EL (cell line): Measurements from ENCODE around the gene WWP2.
A peak's percentile ranks its signal among the peaks of the same experiment; 100 is the strongest.
"Not testable (repeated sequence)": the region's sequence is repeated elsewhere in the genome, so short reads cannot be mapped to it uniquely, and the experiment has no call there.

Experiments used
- DNase-seq: peaks from one replicate; pipeline ENCODE4 v3.0.0-alpha.2; 2016

WWP2 gene

DNA sequence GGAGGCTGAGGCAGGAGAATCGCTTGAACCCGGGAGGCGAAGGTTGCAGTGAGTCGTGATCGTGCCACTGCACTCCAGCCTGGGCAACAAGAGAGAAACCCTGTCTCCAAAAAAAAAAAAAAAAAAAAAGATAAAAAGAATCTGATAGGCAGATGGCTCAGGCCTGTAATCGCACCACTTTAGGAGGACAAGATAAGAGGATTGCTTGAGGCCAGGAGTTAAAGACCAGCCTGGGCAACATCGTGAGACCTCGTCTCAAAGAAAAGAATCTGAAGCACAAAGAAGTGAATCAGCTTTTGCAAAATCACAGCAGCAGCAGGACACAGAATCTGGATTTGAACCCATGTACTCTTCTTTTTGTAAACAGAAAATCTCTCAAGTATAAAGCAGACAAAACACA is 15.0 kb upstream of the WWP2 start:
- DNase-seq, result no peak

DNA sequence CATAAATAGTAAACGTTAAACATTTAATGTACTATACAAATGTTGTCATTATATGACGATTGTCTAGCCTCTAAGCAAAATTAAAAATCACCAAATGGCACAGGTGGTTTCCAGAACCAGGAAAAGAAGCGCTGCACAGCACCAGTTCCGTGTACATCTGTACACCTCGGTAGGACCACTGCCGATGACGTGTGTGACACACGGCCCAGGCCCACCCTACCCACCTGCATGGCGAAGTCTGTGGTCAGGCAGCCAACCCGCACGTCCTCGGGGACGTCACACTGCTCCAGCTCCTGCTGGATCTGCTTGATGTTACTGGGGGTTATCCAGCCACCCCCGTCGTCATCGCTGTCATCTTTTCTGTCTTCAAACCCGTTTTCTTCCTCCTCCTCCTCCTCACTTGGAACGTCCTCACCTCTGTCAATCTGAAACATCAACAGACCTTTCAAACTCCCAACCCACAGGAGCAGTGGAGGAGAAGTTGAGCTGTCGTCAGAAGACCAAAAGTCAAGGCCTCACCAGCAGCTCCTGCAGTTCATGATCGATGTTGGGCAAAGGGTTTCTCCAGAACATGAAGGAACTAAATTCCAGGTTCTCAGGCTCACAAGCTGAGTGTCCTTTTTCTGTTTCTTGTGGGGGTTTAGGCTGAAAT is 13.3 kb upstream of the WWP2 start:
- DNase-seq, result no peak

DNA sequence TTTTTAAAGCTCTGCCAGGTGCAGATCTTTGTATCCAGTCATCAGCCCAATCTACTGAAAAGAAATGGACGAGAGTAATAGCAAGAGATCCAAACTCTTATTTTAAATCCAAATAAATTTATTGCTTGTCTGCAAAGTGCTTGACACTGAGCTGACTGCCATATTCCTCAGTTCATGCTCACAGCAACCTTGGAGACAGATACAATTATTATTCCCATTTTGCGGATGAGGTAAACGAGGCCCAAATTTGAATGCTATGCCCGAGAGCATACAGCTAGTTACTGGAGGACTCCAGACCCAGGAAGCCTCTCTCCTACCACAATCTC is 8.0 kb upstream of the WWP2 start:
- DNase-seq, result no peak

DNA sequence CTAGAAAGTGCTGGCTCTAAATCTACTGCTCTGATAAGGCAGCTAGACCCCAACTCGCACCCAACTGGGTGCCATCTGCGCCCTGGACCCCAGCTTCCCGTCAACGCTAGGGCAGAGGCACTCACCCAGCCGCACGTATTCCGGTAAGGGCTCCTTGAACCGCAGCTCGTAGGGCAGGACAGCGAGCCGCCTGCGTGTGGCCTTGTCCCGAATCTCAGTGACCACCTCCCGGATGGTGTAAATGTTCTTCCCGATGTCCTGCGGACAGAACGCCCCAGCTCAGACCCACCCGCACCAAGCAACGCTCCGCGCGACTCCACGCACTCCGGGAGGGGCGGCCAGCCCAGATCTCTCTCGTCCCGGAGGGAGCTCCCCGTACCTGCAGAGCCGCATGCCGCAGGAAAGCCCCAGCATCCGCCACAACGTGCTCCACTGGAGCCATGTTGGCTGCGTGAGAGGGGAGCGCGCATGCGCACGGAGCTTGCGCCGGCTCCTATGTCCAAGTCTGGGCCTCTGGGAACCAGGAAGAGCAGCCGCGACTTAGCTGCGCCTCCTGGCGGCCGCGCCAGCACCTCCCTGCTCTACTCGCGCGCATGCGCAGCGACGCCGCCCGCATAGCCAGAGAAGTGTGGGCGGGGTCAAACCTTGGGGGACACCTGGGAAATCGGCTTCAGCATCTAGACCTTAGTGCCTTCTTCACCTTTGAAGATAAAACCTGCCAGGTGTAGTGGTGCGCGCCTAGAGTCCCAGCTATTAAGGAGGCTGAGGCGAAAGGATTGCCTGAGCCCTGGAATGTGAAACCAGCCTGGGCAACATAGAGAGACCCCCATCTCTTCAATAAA is 7.4 kb upstream of the WWP2 start, which contains the start of gene NOB1:
NOB1 (minus strand) TSS at position 458 of the 842 bp plus-strand sequence; CDS start at position 442, 16 bp downstream.
- peak; percentile 95 for DNase-seq

DNA sequence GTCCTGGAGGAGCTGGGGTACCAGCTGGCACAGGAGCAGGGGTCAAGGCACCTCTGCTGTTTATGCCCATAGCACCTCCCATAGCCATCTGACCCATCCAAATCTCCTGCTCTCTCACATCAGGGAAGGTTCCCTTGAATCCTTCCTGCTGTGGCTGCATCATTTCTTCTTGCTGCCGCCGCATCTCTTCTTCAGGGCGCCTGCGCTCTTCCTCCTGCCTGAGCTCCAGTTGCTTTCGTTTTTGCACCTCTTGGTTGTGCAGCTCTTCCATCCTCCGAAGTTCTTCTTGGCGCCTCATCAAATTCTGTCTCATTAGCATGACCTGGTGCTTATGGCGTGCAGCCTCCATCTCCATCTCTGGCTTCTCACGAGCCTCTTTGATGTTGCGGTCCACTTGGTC is 5.4 kb upstream of the WWP2 start:
- DNase-seq, result no peak

DNA sequence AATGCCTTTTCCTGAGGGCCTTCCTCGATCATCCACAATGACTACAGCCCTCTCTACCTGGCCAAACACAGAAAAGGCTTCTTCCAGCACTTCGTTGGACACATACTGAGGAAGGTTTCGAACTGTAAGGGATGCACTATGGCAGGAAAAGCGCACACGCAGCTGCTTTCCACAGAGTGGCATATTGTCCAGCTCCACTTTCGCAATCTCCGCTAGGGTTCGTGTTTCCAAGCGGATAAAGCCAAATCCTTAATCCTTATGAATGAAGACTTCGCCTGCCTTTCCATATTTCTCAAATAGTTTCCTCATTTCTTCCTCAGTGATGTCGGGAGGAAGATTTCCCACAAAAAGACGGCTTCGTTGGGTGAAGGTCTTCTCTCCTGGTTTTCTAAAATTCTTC is 4.8 kb upstream of the WWP2 start:
- DNase-seq, result not testable (repeated sequence)

DNA sequence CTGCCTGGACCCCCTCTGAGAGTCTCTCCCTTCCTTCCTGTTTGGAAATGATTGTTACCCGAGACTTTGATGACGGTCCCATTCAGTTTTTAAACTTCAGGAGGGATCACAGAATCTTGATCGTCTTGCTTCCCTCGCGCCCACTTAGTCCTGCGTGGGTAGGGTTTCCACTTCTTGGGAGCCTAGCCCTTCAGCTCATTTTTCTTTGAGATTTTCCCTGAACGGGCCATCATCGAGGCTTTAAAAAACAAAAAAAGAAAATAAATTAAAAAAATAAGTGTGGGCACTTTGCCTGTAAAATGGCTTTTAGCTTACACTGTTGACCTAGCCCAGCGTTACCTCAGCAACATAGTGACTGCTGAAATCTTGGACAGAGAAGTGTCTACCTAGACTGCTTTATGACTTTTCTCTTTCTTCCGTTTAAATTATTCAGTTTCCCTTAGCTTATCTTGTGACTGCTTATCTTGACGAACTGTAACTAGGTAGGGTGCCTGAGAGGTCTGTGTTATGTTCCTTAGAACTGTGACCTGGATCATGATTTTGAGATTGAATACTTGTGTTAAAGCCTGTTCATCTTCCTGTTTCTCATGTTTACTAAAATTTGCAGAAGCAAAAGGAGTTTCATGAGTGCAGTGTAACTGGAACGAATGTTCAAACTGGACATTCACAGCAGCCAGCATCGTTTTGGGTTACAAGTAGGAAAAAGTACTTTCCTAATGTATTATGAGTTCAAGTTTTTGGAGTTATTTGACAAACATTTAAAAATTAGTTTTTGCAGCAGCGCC is 874 bp downstream of the WWP2 start:
- peak; percentile 32 for DNase-seq

DNA sequence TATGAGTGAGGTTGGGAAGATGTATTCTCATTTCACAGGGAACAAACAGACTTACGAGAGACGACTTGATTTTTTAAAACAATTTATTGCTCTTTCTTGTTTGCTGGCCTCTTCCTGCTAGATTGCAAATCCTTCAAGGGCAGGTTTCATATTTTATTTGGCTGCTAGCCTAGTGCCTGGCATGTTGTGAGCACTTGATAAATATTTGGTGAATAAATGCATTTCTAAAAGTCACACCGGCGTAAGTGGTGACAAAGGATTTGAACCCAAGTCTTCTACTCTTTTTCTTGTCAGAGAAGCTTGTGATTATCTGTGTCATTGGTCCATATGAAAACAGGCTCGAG is 1.4 kb downstream of the WWP2 start:
- no peak for DNase-seq

DNA sequence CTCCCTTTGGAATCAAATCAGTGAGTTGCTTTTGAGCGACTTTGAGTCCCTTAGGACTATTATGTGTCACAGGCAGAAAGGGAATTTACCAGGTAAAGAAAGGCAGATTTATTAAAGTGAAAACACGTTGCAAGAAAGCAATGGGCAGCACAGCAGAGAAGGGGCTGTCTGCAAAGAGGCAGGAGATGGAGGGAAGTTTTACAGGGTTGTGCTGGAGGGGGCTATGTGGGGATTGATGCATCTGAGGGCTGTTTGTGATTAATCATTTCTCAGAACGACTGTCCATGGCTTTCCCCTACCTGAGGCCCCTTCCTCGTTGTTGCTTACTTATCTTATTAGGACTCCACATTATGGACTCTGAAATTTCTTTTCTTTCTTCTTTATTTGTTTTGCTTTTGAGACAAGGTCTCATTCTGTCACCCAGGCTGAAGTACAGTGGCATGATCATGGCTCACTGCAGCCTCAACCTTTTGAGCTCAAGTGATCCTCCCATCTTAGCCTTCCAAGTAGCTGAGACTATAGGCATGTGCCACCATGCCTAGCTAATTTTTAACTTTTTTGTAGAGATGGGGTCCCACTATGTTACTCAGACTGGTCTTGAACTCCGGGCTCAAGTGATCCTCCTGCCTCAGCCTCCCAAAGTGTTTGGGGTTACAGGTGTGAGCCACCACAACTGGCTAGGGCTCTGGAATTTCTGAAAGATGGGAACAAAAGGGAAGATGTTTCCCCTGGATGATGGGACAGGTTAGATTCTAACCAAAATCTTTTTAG is 5.5 kb downstream of the WWP2 start:
- DNase-seq, result no peak

DNA sequence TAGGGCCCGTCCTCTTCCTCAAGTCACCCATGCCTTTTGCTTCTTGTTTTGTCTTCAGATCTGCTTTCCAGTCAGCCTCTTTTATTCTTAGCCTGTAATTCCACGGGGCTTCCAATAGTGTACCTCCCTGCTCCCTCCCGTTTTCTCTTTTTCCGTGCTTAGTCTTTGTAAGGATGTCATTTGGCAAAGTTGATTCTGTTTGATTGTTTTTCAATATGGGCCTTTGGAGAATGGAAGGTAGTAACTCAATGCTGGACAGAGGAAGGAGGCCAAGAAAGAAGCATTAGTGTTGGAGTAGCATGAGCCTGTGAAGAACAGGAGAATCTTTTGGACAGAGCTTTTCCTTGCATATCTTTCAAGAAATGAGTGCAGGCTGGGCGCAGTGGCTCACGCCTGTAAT is 6.5 kb downstream of the WWP2 start:
- DNase-seq, result no peak

DNA sequence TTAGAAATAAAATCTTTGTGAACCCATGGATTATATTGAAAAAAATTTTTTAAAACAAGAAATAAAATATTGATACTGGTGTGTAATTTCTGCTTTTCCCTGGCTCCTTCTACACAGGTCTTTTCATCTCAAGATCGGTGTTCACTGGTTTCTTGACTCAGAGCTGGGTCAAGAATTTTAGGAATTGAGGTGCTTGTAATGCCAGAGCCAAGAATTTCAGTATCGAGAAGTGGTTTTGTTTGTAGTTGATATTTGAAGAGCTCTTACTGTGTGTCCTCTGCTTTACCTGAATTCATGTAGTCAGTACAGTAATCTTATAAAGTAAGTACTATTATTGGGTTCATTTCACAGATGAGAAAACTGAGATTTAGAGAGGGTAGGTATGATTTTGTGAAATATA is 7.3 kb downstream of the WWP2 start:
- DNase-seq, result no peak

DNA sequence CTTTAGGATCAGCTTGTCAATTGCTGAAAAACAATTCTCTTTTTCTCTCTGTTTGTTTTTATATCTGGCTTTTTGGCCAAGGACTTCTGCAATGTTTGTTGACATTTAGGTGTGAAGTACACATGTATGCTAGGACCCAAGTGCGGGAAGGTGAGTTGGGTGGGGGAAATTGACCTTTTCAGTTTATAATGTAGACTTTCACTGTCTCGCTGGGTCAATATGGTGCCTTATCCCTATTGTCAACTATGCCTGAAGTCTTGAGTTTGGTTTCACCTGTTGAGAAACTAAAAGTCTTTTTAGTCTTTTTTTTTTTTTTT is 9.5 kb downstream of the WWP2 start:
- no peak for DNase-seq

DNA sequence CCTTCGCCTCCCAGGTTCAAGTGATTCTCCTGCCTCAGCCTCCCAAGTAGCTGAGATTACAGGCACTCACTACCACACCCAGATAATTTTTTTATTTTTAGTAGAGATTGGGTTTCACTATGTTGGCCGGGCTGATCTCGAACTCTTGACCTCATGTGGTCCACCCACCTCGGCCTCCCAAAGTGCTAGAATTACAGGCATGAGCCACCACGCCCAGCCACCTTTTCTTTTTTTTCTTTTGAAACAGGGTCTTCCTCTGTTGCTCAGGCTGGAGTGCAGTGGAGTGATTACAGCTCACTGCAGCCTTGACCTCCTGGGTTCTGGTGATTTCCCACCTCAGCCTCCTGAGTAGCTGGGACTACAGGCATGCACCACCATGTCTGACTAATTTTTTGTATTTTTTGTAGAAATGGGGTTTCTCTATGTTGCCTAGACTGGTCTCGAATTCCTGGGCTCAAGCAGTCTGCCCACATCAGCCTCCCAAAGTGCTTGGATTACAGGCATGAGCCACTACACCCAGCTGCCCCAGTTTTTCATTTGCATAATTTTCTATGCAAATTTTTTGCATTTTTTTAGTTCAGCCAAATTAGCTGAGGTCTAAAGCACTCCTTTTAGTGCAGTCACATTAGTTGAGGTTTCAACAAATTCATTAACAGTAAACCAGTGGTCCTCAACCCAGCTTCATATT is 11.3 kb downstream of the WWP2 start:
- no peak for DNase-seq

DNA sequence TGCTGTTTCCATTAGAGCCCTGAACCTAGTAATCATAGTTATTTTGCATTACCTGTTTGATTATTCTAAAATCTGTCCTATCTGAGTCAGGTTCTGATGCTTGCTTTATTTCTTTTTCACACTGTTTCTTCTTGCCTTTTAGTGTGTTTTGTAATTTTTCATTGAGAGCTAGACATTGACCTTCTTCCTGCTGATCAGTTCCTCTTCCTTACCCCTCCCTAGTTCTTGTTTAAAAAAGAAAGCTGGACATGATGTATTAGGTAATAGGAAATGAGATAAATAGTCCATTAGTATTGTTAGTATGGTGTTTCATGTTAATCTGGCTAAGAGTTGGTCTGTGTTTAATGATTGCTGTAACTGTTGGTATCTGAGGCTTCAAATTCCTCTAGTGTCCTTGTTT is 13.4 kb downstream of the WWP2 start:
- no peak for DNase-seq

DNA sequence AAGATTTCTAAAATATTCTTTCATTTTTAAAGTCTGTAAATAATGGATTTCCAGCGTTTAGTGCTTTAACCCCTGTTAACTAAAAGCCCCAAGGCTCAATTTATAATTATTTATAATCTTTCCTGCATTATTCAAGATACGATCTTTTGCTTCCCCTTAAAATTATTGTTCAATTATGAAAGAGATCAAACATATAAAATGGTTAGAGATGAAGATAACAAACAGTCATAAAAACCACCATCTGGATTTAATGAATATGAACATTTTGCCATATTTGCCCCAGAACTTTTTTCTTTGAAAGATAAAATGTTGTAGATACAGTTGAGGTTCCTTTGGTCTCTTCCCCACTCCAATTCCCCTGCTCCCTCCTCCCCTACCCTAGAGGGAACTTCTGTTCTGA is 17.6 kb downstream of the WWP2 start:
- DNase-seq, result no peak

DNA sequence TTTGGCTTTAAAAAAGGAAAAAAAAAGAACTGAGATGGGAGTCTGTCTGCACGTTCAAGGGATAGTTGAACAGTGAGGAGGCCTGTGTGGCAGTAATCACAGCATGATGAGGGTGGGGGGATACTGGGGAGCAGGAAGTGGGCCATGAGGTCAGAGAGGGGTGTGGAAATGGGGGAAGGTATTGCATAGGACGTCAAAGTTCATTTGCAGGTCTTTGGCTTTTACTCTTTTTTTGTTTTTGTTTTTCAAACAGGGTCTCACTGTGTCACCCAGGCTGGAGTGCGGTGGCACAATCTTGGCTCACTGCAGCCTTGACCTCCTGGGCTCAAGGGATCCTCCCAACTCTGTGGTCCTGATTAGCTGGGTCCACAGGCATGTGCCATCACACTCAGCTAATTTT is 19.0 kb downstream of the WWP2 start:
- no peak for DNase-seq

DNA sequence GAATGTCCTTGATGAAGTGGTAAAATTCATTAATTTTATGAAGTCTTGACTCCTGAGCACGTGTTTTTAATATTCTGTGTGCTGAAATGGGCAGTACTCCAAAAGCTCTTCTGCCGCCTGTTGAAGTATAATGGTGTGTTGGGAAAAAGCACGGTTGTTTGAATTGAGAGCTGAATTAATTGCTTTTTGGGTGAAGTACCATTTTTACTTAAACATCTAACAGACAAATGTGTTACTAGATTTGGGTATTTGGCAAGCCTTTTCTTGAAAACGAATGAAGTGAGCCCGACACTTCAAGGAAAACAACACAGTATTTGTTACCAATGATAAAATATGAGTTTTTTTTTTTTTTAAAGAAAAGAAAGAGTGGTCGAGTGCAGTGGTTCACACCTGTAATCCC is 22.5 kb downstream of the WWP2 start:
- no peak for DNase-seq

DNA sequence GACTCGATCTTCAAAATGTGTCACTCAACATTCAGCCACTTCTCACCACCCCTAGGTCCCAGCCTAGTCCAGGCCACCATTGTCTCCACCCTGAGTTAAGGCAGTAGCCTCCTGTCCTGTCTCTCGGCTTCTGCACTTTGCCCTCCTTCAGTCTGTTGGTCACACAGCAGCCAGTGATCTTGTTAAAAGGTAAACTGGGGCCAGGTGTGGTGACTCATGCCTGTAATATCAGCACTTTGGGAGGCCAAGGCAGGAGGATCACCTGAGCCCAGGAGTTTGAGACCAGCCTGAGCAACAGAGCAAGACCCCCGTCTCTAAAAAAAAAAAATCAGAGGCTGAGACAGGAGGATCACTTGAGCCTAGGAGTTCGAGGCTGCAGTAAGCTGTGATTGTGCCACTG is 25.8 kb downstream of the WWP2 start:
- DNase-seq, result no peak

DNA sequence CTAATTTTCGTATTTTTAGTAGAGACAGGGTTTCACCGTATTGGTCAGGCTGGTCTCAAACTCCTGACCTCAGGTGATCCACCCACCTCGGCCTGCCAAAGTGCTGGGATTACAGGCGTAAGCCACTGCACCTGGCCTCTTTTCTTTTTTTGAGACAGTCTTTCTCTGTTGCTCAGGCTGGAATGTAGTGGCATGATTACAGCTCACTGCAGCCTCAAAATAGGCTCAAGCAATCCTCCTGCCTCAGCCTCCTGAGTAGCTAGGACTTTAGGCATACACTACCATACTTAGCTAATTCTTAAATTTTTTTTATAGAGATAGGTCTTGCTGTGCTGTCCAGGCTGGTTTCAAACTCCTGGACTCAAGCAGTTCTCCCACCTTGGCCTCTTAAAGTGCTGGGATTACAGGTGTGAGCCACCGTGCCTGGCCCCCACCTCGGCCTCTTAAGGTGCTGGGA is 29.3 kb downstream of the WWP2 start:
- DNase-seq, result not testable (repeated sequence)

DNA sequence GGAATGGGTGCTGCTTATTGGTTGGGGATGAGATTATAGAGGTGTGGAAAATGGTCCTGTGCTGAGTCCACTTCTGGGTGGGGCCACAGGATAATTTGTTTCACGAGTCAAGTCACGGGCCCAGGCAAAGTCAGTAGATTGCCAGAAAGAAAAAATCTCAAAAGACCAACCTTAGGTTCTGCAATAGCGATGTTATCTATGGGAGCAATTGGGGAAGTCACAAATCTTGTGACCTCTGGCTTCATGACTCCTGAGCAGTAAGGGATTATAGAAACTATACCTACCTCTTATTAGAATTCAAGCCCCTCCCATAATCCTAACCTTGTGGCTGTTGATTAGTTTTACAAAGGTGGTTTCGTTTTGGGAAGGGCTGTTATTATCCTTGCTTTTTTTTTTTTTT is 31.4 kb downstream of the WWP2 start:
- no peak for DNase-seq

DNA sequence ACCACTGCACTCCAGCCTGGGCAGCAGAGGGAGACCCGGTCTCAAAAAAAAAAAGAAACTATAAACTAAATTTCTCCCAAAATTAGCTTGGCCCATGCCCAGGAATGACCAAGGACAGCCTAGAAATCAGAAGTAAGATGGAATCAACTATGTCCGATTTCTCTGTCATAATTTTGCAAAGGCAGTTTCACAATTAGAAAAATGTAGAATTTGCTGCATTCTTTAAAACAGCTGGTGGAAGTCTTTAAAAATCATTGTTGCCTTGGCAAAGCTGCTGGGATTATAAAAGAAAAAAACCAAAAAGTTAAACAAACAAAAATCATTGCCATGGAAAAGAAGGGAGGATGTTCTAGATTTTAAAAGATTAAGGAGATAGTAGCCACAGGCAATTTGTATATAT is 32.4 kb downstream of the WWP2 start:
- no peak for DNase-seq

DNA sequence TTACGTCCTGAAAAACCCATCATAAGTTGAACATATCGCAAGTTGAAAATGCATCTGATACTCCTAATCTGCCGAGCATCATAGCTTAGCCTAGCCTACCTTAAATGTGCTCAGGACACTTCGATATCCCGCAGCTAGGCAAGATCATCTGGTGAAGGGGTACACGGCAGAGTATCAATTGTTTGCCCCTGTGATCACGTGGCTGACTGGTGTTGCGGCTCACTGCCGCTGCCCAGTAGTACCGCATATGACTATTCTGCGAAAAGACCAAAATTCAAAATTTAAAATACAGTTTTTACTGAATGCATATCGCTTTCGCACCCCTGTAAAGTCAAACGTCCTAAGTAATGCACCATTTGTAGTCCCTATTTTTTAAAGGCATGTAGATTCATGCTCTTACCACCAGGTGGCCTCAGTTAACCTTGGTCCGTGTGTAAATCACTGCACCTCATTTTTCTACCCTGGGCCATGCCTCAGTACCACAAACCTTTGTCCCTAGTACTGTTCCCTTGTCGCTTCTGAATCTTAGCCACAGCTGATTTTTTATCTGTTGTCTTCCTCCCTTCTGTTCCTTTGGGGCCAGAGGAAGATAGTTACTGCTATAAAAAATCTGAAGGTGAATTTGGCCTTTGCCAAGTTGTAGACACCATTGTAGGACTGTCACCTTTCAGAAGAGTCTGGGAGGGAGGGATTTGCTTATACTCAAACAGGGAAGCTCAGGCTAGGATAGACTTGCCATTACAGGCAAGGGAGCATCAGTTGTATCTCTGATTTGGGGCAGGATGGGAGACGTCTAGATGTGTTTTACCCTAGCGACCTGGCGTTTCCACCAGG is 34.4 kb downstream of the WWP2 start:
- peak; percentile 68 for DNase-seq
